Prostate gland (tissue), 2 donors: ENCODE results near the gene NUMB.

Experiments used
- CTCF ChIP-seq, 4 experiments: fragments of 200-600 bp in 2 of 4; fragments of 450-650 bp in 2 of 4; sonication (generic) in 2 of 4; IDR thresholded peaks; 1 replicate in 3 of 4; 2 replicates in 1 of 4; pipeline ENCODE4 v1.5.1; 2016 to 2019; ENCODE audit warnings: antibody characterized with exemption in 4 of 4, mild to moderate bottlenecking in 2 of 4, moderate library complexity in 2 of 4
- POLR2A ChIP-seq: fragments of 450-650 bp; IDR thresholded peaks from one replicate; pipeline ENCODE4 v1.6.1; 2016; ENCODE audit warnings: antibody characterized with exemption, mild to moderate bottlenecking

GRCh38 chr14:73365727-73366126, 92.6 kb downstream of the NUMB start:
- TF ChIP-seq CTCF (IDR thresholded peaks at IDR 0.05) (no peak), POLR2A (no peak)
